HEK293T (cell line): Measurements from ENCODE around the gene COL20A1.

ENCODE experiments used
- CTCF ChIA-PET: fragments of 350-600 bp; formaldehyde crosslinking; extraction: SDS; loops from one replicate; lab custom pipeline; 2021; ENCODE audit warnings: antibody characterized with exemption, inconsistent platforms; lab: Yijun Ruan, JAX
- POLR2A ChIA-PET: fragments of 350-600 bp; formaldehyde crosslinking; extraction: SDS; loops from one replicate; lab custom pipeline; 2020; ENCODE audit warnings: antibody characterized with exemption, inconsistent platforms; lab: Yijun Ruan, JAX
- DNase-seq: peaks from one replicate; pipeline ENCODE4 v3.0.0; 2012; ENCODE audit warnings: mixed read lengths; ENCODE audit errors: extremely low spot score
- ARNT ChIP-seq: fragments of 450-650 bp; IDR thresholded peaks from 2 replicates; pipeline ENCODE4 v1.6.1; 2017; ENCODE audit warnings: mild to moderate bottlenecking
- BHLHE40 ChIP-seq: fragments of 450-650 bp; IDR thresholded peaks from 2 replicates; pipeline ENCODE4 v1.6.1; 2016; ENCODE audit warnings: mild to moderate bottlenecking, moderate library complexity, borderline replicate concordance
- CTBP1 ChIP-seq: fragments of 450-650 bp; IDR thresholded peaks from 2 replicates; pipeline ENCODE4 v1.6.1; 2016; ENCODE audit warnings: borderline replicate concordance
- ELF4 ChIP-seq: fragments of 450-650 bp; IDR thresholded peaks from 2 replicates; pipeline ENCODE4 v1.6.1; 2017; ENCODE audit warnings: antibody characterized with exemption
- FOXA1 ChIP-seq: fragments of 450-650 bp; IDR thresholded peaks from 2 replicates; pipeline ENCODE4 v1.6.1; 2016; ENCODE audit warnings: mild to moderate bottlenecking
- FOXK2 ChIP-seq: fragments of 450-650 bp; IDR thresholded peaks from 2 replicates; pipeline ENCODE4 v1.6.1; 2016; ENCODE audit warnings: mild to moderate bottlenecking
- FOXM1 ChIP-seq: fragments of 450-650 bp; IDR thresholded peaks from 2 replicates; pipeline ENCODE4 v1.6.1; 2017; ENCODE audit warnings: mild to moderate bottlenecking, borderline replicate concordance
- HDGF ChIP-seq: fragments of 450-650 bp; IDR thresholded peaks from 2 replicates; pipeline ENCODE4 v1.6.1; 2017; ENCODE audit warnings: antibody characterized with exemption, borderline replicate concordance
- L3MBTL2 ChIP-seq: fragments of 450-650 bp; conservative IDR thresholded peaks from 2 replicates; pipeline ENCODE4 v1.6.1; 2016; ENCODE audit warnings: mild to moderate bottlenecking
- LEF1 ChIP-seq: fragments of 450-650 bp; IDR thresholded peaks from 2 replicates; pipeline ENCODE4 v1.6.1; 2017; ENCODE audit warnings: mild to moderate bottlenecking, borderline replicate concordance
- NFRKB ChIP-seq: fragments of 450-650 bp; IDR thresholded peaks from 2 replicates; pipeline ENCODE4 v1.6.1; 2016; ENCODE audit warnings: mild to moderate bottlenecking, moderate library complexity
- PKNOX1 ChIP-seq: fragments of 450-650 bp; IDR thresholded peaks from 2 replicates; pipeline ENCODE4 v1.6.1; 2016
- SP1 ChIP-seq: fragments of 450-650 bp; IDR thresholded peaks from 2 replicates; pipeline ENCODE4 v1.6.1; 2017
- SUZ12 ChIP-seq: fragments of 450-650 bp; IDR thresholded peaks from 2 replicates; pipeline ENCODE4 v1.6.1; 2016; ENCODE audit warnings: mild to moderate bottlenecking
- TARDBP ChIP-seq: fragments of 450-650 bp; IDR thresholded peaks from 2 replicates; pipeline ENCODE4 v1.6.1; 2016
- ZNF384 ChIP-seq: fragments of 450-650 bp; IDR thresholded peaks from 2 replicates; pipeline ENCODE4 v1.6.1; 2016

COL20A1 gene

DNA sequence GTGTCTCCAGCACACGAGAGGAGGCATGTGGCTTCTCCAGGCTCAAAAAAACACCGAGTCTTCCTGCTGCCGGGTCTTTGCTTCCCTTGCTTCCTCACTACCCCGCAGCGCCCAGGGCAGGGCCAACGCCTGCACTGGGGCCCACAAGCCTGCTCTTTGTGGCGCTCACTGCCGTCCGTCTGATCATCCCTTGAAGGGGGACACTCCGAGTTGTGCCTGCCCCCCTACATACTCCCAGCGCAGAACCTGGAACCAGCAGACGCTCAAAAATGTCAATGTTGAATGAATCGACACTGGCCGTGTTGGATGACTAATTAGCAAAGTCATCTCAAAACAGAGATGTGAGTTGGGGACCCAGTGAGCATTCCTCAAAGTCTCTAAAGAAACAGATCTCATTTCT is 28.5 kb upstream of the COL20A1 start:
- TF ChIP-seq PKNOX1 (no peak), TARDBP (no peak), CTBP1 (no peak), NFRKB (no peak), FOXM1 (no peak), HDGF (no peak), ELF4 (no peak), FOXA1 (no peak), L3MBTL2 (no peak), SUZ12 (no peak)
- DNase-seq = no peak
- POLR2A ChIA-PET = no interaction called here
- CTCF ChIA-PET = no interaction called here

- ChIA-PET CTCF (no interaction called here), POLR2A (no interaction called here)
These were observed 27.0 kb upstream of the COL20A1 start for GRCh38 chr20:63265891-63266515.

GRCh38 chr20:63267691-63268090 is 25.3 kb upstream of the COL20A1 start:
- CTCF ChIA-PET = interaction anchor here (0.6 kb wide), 1 partner anchor 84 kb away, joined by 3 read pairs; no protein-coding TSS in a partner anchor
- POLR2A ChIA-PET = no interaction called here
- TF ChIP-seq SP1 (no peak), HDGF (no peak), FOXA1 (no peak), TARDBP (no peak), SUZ12 (no peak), FOXM1 (no peak), NFRKB (no peak), CTBP1 (no peak), L3MBTL2 (no peak)
- DNase-seq = no peak

More at GRCh38 chr20:63265891-63266515, 27.0 kb upstream of the COL20A1 start:
- no peak for DNase-seq
- TF ChIP-seq CTBP1 = no peak
- TF ChIP-seq ZNF384 = no peak
- no peak for TF ChIP-seq ARNT
- TF ChIP-seq FOXA1 = no peak
- no peak for TF ChIP-seq ELF4

GRCh38 chr20:63268256-63268655 is 24.7 kb upstream of the COL20A1 start:
- TF ChIP-seq ZNF384 (no peak), ARNT (no peak), BHLHE40 (no peak), SUZ12 (no peak)
- ChIA-PET CTCF (interaction anchor here (0.6 kb wide), 1 partner anchor 85 kb away, joined by 3 read pairs; no protein-coding TSS in a partner anchor), POLR2A (no interaction called here)
- DNase-seq = no peak

DNA sequence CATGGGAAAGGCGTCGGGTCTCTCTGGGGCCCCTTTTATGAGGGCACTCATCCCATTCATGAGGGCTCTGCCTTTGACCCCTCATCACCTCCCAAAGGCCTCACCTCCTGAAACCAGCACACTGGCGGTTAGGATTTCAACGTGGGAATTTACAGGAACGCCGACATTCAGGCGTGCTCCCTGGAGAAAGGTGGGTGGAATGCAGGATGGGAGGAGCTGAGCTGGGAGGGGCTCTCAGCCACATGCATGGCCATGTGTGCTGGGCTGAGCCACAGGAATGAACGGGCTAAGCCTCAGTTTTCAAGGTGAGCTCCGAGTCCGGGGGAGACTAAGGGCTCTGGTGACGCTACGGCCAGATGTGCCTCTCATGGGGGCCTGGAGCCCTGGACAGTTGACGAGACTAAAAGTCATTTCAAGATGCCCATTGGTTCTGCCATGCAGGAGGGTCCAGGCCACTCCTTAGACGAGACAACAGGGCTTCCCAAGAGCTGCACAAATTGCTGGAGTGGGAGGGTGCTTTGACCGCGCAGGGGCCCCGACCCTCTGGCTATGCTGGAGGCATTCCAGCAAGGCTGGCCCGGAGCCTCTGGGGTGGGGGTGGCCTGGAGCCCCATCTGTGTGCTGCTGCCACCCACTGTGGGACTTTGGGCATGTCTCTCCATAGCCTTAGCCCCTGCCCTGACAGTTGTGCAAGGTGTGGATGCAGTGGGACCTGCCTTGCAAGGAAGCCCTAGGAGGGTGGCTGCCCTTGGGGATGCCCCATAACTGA is 24.1 kb upstream of the COL20A1 start:
- no peak for DNase-seq
- ChIA-PET CTCF (no interaction called here), POLR2A (no interaction called here)
- TF ChIP-seq LEF1 (no peak), ARNT (no peak), PKNOX1 (no peak), ZNF384 (no peak), ELF4 (no peak), FOXK2 (no peak), TARDBP (no peak), HDGF (no peak), BHLHE40 (no peak)

DNA sequence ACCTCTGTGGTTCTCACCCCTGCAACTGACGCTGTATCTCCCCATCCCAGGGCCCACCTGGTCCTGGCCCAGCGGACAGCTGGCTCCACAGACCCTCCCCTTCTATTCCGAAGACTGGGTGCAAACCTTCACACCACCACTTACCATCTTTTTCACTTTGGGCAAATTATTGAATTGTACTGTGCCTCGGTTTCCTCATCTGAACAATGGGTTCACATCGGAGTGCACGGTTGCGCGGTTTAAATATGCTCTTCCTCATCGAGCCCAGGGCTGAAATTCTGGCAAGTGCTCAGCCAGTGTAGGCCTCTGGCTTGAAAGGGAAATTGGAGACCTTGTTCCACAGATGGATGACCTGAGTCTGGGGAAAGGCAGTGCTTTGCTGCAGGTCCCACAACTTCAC is 23.3 kb upstream of the COL20A1 start:
- ChIA-PET CTCF (no interaction called here), POLR2A (no interaction called here)
- no peak for DNase-seq
- no peak for TF ChIP-seq HDGF
- no peak for TF ChIP-seq L3MBTL2
- no peak for TF ChIP-seq FOXA1
- no peak for TF ChIP-seq BHLHE40
- no peak for TF ChIP-seq ZNF384
- no peak for TF ChIP-seq FOXM1
- TF ChIP-seq SUZ12 = no peak
- TF ChIP-seq ELF4 = no peak
- no peak for TF ChIP-seq ARNT
- TF ChIP-seq PKNOX1 = no peak
- no peak for TF ChIP-seq CTBP1
